Measurements from ENCODE around the gene CPSF2.
"Not testable (repeated sequence)": the region's sequence is repeated elsewhere in the genome, so short reads cannot be mapped to it uniquely, and the experiment has no call there.

- TF ChIP-seq, protein P1, sequence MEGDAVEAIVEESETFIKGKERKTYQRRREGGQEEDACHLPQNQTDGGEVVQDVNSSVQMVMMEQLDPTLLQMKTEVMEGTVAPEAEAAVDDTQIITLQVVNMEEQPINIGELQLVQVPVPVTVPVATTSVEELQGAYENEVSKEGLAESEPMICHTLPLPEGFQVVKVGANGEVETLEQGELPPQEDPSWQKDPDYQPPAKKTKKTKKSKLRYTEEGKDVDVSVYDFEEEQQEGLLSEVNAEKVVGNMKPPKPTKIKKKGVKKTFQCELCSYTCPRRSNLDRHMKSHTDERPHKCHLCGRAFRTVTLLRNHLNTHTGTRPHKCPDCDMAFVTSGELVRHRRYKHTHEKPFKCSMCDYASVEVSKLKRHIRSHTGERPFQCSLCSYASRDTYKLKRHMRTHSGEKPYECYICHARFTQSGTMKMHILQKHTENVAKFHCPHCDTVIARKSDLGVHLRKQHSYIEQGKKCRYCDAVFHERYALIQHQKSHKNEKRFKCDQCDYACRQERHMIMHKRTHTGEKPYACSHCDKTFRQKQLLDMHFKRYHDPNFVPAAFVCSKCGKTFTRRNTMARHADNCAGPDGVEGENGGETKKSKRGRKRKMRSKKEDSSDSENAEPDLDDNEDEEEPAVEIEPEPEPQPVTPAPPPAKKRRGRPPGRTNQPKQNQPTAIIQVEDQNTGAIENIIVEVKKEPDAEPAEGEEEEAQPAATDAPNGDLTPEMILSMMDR (IDR thresholded peaks at IDR 0.05): not testable (repeated sequence)
- not testable (repeated sequence) for TF ChIP-seq TAF1 (IDR thresholded peaks at IDR 0.05; ENCODE audit: borderline replicate concordance, low read depth, low read length); POLR2AphosphoS5 (IDR thresholded peaks at IDR 0.05; ENCODE audit: low read depth, low read length); JUND (IDR thresholded peaks at IDR 0.05); CHD2 (IDR thresholded peaks at IDR 0.05; ENCODE audit: low read length, partially characterized antibody); EP300 (IDR thresholded peaks at IDR 0.05; ENCODE audit: borderline replicate concordance in 1 of 2, low read depth in 1 of 2, low read length in 1 of 2); REST (IDR thresholded peaks at IDR 0.05; ENCODE audit: low read depth, low read length); GATA2 (CRISPR knock-in tag; IDR thresholded peaks at IDR 0.05); MXI1 (IDR thresholded peaks at IDR 0.05; ENCODE audit: low read depth, low read length); YY1 (IDR thresholded peaks at IDR 0.05; ENCODE audit: low read depth); USF1 (IDR thresholded peaks at IDR 0.05; ENCODE audit: borderline replicate concordance, low read depth)
- TF ChIP-seq, protein P2, sequence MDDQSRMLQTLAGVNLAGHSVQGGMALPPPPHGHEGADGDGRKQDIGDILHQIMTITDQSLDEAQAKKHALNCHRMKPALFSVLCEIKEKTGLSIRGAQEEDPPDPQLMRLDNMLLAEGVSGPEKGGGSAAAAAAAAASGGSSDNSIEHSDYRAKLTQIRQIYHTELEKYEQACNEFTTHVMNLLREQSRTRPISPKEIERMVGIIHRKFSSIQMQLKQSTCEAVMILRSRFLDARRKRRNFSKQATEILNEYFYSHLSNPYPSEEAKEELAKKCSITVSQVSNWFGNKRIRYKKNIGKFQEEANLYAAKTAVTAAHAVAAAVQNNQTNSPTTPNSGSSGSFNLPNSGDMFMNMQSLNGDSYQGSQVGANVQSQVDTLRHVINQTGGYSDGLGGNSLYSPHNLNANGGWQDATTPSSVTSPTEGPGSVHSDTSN (IDR thresholded peaks at IDR 0.05): not testable (repeated sequence)
These were observed 57.4 kb downstream of the CPSF2 start for GRCh38 chr14:92179178-92179577.
